Esophagus (tissue), 2 donors: ENCODE data around the gene TGFA. TPM values are rescaled to one million over a fixed set of nuclear protein-coding genes. Genes with fewer than 3 reads are reported as not detected.

Experiments
- H3K27ac ChIP-seq, 2 donors: one replicate each; pipeline ENCODE4 v1.5.1; 2013; ENCODE audit warnings: low read depth in 2 of 2, mild to moderate bottlenecking in 2 of 2, inconsistent platforms in 1 of 2, low read length in 1 of 2, moderate library complexity in 1 of 2
- H3K27me3 ChIP-seq, 2 donors: one replicate each; pipeline ENCODE4 v1.6.1; 2013; ENCODE audit warnings: low read length in 2 of 2, control low read depth in 1 of 2, mild to moderate bottlenecking in 1 of 2; ENCODE audit not compliant: insufficient read depth in 2 of 2, control insufficient read depth in 1 of 2
- H3K36me3 ChIP-seq, 2 donors: one replicate each; pipeline ENCODE4 v1.6.1; 2013; ENCODE audit warnings: low read length in 1 of 2; ENCODE audit not compliant: control insufficient read depth in 2 of 2, insufficient read depth in 2 of 2
- H3K4me1 ChIP-seq, 2 donors: one replicate each; pipeline ENCODE4 v1.6.1; 2013; ENCODE audit warnings: low read length in 1 of 2; ENCODE audit not compliant: control insufficient read depth in 2 of 2, insufficient read depth in 2 of 2
- H3K4me3 ChIP-seq, 2 donors: one replicate each; pipeline ENCODE4 v1.5.1; 2013; ENCODE audit warnings: low read length in 2 of 2, mild to moderate bottlenecking in 2 of 2, low read depth in 1 of 2, moderate library complexity in 1 of 2
- H3K9me3 ChIP-seq, 2 donors: one replicate each; pipeline ENCODE4 v1.6.1; 2013; ENCODE audit warnings: mild to moderate bottlenecking in 2 of 2, low read depth in 1 of 2, low read length in 1 of 2, moderate library complexity in 1 of 2; ENCODE audit not compliant: control insufficient read depth in 2 of 2, insufficient read depth in 1 of 2
- WGBS, 2 donors: extraction: QIAGEN DNeasy Blood & Tissue Kit; methylation state at CpG; one replicate each; pipeline ENCODE4 v1.1.7; 2013; 5-methylcytosine and 5-hydroxymethylcytosine counted together
- polyA plus RNA-seq, 2 donors: library from polyadenylated mRNA; stranded (reverse); fragments of 200-250 nt; gene quantifications; one replicate each; pipeline ENCODE4 v1.2.3, GENCODE V29; 2013
- donor health status: healthy with polysubstance abuse.
- donor health status: Bipolar disorder and iron deficiency.

TGFA gene
- polyA plus RNA-seq, 2 donors: 16.3 to 24.7 TPM

DNA sequence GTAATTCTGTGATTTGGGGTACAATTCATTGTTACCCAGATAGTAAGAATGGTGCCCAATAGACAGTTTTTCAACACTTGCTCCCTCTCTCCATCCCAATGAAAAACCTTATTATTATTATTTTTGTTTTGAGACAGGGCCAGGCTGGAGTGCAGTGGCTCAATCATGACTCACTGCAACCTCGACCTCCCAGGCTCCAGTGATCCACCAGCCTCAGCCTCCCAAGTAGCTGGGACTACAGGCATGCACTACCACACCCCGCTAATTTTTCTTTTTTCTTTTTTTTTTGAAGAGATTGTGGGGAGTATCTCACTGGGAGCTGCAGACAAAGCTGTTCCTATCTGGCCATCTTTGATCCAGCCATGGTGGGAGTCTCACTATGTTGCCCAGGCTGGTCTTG lies 7.2 kb downstream of the TGFA start:
- 71 to 78% methylated on average over 2 of the region's 2 CpGs for WGBS, 2 donors
- H3K27me3 ChIP-seq: no peaks in the 10 kb centered on the region
- no peaks in the 10 kb centered on the region for H3K4me1 ChIP-seq
- H3K4me3 ChIP-seq: no peak overlapping the region
- no peak overlapping the region for H3K27ac ChIP-seq
- no peaks in the 10 kb centered on the region for H3K36me3 ChIP-seq
- H3K9me3 ChIP-seq: no peaks in the 10 kb centered on the region

DNA sequence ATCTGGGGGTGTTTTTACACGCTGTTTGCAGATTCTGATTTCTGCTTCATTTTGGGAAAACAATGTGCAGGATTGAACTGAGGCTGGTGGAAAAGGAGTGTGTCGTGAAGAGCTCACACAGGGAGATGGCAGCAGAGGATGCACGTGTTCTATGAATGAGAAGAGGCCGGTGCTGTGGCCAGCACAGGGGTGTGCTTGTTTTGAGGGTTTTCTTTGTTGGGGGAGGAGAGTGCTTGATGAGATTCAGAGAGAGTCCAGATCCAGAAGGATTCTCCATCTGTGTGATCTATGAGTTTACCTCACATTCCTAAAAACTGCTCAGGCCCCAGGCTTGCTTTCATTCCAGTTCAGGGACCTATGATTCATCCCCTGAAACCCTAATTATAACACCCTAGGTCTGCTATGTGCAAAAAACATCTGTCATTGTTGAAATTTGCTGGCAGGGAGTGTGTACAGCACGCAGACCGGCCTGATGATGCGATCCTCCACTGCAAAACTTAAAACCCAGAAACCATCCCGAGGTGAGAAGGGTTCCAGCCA lies 12.1 kb downstream of the TGFA start:
- Histone ChIP-seq H3K27ac (peak overlapping the region; percentile 8 to 49), H3K9me3 (no peaks in the 10 kb centered on the region), H3K4me3 (no peak overlapping the region), H3K36me3 (no peaks in the 10 kb centered on the region), H3K27me3 (no peaks in the 10 kb centered on the region), H3K4me1 (no peaks in the 10 kb centered on the region)
- WGBS, 2 donors: 29 to 51% methylated on average over 8 of the region's 8 CpGs

DNA sequence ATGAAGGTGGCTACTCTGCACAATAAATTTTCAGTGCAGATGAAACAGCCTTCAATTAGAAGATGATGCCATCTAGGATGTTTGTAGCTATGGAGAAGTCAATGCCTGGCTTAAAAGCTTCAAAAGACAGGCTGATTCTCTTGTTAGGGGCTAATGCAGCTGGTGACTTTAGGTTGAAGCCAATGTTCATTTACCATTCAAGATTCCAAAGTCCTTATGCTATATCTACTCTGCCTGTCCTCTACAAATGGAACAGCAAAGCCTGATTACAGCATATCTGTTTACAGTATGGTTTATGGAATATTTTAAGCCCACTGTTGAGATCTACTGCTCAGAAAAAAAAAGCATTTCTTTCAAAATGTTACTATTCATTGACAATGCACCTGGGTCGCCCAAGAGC lies 15.8 kb downstream of the TGFA start:
- WGBS, 2 donors: 80 to 88% methylated on average over 1 of the region's 1 CpG
- Histone ChIP-seq H3K36me3 (no peaks in the 10 kb centered on the region), H3K4me3 (no peak overlapping the region), H3K9me3 (no peaks in the 10 kb centered on the region), H3K27me3 (no peaks in the 10 kb centered on the region), H3K27ac (no peak overlapping the region), H3K4me1 (no peaks in the 10 kb centered on the region)

DNA sequence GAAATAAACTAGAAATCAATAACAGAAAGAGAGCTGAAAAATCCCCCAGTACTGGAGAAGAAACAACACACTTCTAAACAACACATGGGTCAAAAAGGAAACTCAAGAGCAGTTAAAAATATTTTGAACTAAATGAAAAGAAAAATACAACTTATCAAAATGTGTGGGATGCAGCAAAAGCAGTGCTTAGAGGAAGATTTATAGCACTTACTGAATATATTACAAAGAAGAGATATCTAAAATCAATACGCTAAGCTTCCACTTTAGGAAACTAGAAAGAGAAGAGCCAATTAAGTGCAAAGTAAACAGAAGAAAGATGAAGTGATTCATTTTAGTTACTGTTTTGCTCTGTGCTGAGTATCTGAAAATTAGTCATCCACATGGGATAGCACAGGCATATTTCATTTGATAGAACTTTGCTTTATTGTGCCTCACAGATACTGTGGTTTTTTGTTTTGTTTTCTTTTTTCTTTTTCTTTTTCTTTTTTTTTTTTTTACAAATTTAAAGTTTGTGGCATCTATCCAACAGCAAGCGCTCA lies 17.0 kb downstream of the TGFA start:
- Histone ChIP-seq H3K4me1 (no peaks in the 10 kb centered on the region), H3K4me3 (no peak overlapping the region), H3K27ac (no peak overlapping the region), H3K36me3 (no peaks in the 10 kb centered on the region), H3K27me3 (no peaks in the 10 kb centered on the region), H3K9me3 (no peaks in the 10 kb centered on the region)
- 90 to 91% methylated on average over 2 of the region's 2 CpGs for WGBS, 2 donors

DNA sequence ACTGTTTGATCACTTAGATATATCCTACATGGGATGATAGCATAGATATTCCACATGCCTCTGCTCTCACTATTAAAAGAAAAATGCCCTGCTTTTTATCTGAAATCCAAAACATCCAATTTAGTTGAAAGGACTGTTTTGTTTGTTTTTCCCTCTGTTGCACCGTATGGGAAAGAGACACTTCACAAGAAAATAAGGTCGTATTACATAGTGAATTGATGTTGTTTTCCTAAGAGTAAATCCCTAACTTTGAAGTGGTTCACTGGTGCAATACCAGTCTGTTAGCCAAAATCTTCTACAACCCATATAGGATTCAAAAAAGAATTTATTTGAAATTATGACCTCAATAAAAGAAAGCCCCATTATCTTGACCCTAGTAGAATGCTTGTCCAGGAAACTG lies 18.1 kb downstream of the TGFA start:
- Histone ChIP-seq H3K9me3 (no peaks in the 10 kb centered on the region), H3K27ac (no peak overlapping the region), H3K36me3 (no peaks in the 10 kb centered on the region), H3K4me3 (no peak overlapping the region), H3K27me3 (no peaks in the 10 kb centered on the region), H3K4me1 (peaks cover 0 to under 1% of the 10 kb centered on the region in 2 donors)
- 23 to 44% methylated on average over 2 of the region's 2 CpGs for WGBS, 2 donors

DNA sequence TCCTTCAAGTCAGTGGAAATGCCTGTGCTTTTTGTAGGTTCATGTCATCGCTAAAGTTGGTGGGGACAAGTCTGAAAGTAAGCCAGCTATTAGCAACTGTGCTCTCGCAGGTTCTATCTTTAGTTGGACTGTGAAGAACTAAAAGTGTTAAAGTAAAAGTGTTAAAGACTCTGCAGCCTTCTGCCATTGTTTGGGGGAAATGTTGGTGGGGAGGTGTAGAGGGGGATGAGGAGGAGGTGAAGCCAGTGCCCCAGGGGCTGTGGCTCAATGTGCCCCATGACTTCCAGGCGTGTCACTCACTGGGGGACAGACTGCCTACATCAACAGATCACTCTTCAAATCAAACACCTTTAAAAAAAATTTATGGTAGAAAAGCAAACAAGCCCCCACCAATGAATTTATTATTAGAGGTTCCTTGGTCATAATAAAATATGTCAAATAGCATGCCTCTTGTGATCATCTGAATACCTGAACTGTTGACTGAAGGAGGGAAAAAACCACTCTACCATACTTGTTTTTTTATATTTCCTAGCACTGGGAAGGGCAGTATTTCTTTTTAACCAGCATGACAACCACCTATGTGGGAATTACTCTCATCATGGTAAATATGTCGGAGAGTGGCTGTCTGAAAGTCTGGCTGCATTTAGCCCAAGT lies 19.3 kb downstream of the TGFA start:
- 66 to 77% methylated on average over 4 of the region's 4 CpGs for WGBS, 2 donors
- Histone ChIP-seq H3K9me3 (no peaks in the 10 kb centered on the region), H3K27ac (no peak overlapping the region), H3K4me3 (no peak overlapping the region), H3K36me3 (no peaks in the 10 kb centered on the region), H3K4me1 (peaks cover 0 to 2% of the 10 kb centered on the region in 2 donors), H3K27me3 (no peaks in the 10 kb centered on the region)

DNA sequence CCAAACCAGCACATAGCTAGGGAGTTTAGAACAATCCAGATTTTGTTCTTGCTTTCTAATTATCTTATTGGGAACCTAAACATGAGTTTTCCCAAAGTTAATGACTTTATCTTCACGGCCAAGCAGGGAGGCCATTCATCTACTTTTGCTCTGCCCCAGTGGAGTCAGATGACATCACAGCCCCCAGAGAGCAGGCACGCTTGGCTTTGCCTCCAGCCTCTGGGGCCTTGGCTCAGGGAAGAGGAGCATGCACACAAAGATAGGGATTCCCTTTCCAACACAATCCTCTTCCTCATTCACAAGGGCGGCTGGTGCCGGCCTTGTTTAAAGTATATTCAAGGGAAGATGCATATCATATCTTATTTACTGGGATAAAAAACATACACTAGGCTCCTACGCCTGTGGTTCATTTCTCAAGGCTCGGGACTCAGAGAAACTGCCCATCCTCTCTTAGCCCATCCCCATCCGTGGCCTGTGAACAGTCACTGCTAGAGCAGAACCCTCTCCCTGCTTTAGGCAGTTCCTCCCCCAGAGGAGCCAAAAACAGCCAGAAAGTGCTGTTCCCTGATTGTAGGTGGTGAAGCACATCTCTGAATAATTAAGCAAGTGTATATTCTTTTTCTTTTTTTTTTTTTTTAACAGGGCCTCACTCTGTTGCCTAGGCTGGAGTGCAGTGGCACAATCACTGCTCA lies 21.2 kb downstream of the TGFA start:
- Histone ChIP-seq H3K36me3 (no peaks in the 10 kb centered on the region), H3K4me3 (no peak overlapping the region), H3K4me1 (peaks cover 0 to 2% of the 10 kb centered on the region in 2 donors), H3K27me3 (no peaks in the 10 kb centered on the region), H3K9me3 (no peaks in the 10 kb centered on the region), H3K27ac (no peak overlapping the region)
- WGBS, 2 donors: 80 to 81% methylated on average over 7 of the region's 7 CpGs

DNA sequence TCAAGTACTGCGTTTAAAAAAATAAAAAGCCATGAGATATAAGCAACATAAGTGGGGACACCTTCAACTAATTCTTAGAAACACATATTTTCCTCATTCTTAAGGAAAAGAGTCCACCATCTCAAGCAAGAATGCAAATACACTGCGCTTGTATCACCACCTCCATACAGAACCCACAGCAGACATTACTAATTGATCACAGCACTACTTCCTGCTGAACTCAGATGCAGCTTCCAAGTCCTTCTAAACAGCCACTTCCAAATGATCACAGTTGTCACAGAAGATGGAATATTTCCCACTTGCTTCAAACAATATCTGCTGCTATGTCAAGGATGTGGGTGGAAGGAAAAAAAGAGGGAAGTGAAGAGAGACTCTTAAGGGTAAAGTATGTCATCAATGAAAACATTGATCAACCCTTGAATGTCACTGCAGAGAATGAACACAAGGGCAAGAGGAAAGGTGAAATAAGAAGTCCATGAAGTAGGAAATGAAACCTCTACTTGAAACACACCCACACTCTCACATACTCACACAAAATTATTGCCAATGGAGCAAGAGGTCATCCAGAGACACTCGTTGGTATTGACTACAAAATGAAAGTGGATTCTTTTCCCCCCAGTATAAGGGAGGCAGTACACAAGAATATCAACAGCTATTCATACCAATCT lies 22.1 kb downstream of the TGFA start:
- Histone ChIP-seq H3K4me3 (no peak overlapping the region), H3K27ac (no peak overlapping the region), H3K36me3 (no peaks in the 10 kb centered on the region), H3K27me3 (no peaks in the 10 kb centered on the region), H3K9me3 (no peaks in the 10 kb centered on the region), H3K4me1 (peaks cover 0 to 2% of the 10 kb centered on the region in 2 donors)
- 68 to 81% methylated on average over 3 of the region's 3 CpGs for WGBS, 2 donors

DNA sequence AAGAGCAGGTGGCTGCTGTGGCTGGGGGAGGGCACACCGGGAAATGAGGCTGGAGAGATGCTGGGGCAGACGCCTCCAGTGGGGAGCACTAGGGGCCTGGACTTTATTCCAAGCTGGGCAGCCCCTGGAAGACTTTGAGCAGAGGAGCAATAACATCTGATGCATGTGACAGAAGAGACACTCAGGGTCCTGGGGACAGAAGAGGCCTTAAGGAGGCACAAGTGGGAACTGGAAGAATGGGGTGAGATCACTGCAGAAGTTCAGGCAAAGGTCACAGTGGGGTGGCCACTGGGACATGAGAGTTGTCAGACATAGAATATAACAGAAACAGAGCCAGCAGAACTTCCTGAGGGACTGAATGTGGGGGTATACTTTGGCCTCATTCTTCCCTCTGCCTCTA lies 24.0 kb downstream of the TGFA start:
- no peaks in the 10 kb centered on the region for H3K36me3 ChIP-seq
- 91 to 94% methylated on average over 2 of the region's 2 CpGs for WGBS, 2 donors
- H3K27me3 ChIP-seq: no peaks in the 10 kb centered on the region
- H3K4me3 ChIP-seq: no peak overlapping the region
- H3K27ac ChIP-seq: no peak overlapping the region
- no peaks in the 10 kb centered on the region for H3K9me3 ChIP-seq
- peaks cover 0 to 18% of the 10 kb centered on the region in 2 donors for H3K4me1 ChIP-seq
